HFF-Myc (cell line): Measurements from ENCODE around the gene NIPAL3.

ENCODE experiments used
- DNase-seq: peaks from one replicate; pipeline ENCODE4 v3.0.0-alpha.2; 2011; ENCODE audit warnings: low read depth; ENCODE audit errors: extremely low read depth
- H3K4me3 ChIP-seq: replicated peaks from 2 replicates; pipeline ENCODE4 v1.5.1; 2011; ENCODE audit warnings: low read depth, mild to moderate bottlenecking, control low read depth, low read length
- TF ChIP-seq, protein P1 (sequence below): IDR thresholded peaks from 2 replicates; pipeline ENCODE4 v1.5.1; 2012; ENCODE audit warnings: mild to moderate bottlenecking, low read depth, low read length, control low read depth; ENCODE audit errors: missing control alignments

The NIPAL3 gene

DNA sequence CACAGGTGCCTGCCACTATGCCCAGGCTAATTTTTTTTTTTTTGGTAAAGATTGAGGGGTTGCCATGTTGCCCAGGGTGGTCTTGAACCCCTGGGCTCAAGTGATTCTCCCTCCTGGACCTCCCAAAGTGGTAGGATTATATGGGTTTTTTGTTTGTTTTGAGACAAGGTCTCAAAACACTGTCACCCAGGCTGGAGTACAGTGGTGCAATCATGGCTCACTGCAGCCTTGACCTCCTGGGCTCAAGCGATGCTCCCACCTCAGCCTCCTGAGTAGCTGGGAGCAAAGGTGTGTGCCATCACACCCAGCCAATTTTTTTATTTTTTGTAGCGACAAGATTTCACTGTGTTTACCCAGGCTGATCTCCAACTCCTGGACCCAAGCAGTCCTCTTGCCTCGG, 78.2 kb downstream of the NIPAL3 start:
- DNase-seq: no peak
- TF ChIP-seq, protein P1, sequence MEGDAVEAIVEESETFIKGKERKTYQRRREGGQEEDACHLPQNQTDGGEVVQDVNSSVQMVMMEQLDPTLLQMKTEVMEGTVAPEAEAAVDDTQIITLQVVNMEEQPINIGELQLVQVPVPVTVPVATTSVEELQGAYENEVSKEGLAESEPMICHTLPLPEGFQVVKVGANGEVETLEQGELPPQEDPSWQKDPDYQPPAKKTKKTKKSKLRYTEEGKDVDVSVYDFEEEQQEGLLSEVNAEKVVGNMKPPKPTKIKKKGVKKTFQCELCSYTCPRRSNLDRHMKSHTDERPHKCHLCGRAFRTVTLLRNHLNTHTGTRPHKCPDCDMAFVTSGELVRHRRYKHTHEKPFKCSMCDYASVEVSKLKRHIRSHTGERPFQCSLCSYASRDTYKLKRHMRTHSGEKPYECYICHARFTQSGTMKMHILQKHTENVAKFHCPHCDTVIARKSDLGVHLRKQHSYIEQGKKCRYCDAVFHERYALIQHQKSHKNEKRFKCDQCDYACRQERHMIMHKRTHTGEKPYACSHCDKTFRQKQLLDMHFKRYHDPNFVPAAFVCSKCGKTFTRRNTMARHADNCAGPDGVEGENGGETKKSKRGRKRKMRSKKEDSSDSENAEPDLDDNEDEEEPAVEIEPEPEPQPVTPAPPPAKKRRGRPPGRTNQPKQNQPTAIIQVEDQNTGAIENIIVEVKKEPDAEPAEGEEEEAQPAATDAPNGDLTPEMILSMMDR: no peak
- no peak overlapping the region for H3K4me3 ChIP-seq

DNA sequence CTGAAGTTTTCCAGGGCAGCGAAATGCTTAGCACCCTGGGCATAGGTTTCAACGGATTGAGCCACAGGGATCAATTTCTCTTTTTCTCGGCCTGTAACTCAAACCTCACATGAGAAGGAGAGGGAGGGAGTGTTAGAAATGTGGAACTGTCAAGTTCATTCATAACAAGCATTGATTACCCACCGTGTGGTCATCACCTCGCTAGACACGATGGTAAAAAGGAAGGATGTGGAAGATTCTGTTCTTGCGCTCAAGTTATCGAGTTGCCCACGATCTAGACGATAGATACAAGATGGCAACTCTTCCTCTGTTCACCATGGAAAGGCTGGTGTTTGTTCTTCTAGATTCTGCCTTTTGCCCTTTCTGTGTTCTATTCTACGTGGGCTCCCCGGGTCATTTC, 83.0 kb downstream of the NIPAL3 start:
- TF ChIP-seq, protein P1: no peak
- no peak for DNase-seq
- no peak overlapping the region for H3K4me3 ChIP-seq

DNA sequence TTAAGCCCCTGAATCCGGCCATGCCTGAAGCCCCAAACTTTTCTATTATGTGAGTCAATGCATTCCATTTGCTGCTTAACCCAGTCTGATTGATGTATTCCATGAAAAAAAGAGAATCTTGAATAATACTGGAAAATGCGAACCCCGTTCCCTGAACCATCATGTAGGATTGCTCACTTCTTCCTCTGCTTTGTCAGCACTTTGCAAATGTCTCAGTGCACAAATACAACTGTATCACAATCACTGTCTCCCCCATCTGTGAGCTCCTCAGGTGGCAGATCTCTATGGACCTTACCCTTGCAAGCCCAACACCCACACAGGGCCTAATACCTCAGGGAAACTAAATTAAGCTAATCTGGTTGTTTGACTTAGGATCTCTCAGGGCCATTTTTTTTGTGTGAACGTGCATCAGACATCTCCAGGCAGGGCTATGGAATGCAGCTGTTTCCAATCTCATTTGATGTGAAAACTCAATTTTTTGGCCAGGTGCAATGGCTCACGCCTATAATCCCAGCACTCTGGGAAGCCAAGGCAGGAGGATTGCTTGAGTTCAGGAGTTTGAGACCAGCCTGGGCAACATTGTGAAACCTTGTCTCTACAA, 84.9 kb downstream of the NIPAL3 start:
- TF ChIP-seq, protein P1: no peak

DNA sequence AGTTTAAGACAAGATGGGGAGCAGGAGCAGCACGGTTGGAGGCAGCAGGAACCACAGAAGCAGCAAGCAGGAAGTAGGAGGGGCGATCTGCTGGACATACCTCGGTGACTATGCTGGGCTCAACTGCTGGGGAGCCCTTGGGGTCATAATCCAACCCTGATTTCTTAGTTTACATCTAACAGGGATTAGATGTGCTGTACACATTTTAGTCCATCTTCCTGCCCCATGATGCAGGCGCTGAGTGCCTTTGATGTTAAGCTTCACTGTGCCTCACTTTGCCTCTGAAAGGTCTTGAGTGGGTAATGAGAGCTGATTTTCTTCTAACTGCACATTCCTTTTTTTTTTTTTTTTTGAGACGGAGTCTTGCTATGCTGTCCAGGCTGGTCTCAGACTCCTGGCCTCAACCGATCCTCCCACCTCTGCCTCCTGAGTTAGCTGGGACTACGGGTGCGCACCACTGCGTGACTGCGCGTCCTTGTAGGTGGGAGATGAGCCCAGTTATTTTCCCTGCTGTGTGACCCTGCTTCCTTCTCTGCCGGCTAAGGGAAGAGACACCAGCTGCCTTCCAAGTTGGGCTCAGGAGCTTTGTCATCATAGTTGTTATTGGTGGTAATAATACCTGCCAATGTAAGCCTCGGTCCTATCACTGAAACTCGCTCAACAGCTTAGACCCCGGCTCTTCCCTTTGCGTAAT, 85.9 kb downstream of the NIPAL3 start:
- TF ChIP-seq, protein P1: no peak
- peak overlapping the region; percentile 64 for H3K4me3 ChIP-seq
- DNase-seq: no peak

More for the DNA sequence above, 84.9 kb downstream of the NIPAL3 start:
- no peak for DNase-seq
- no peak overlapping the region for H3K4me3 ChIP-seq

DNA sequence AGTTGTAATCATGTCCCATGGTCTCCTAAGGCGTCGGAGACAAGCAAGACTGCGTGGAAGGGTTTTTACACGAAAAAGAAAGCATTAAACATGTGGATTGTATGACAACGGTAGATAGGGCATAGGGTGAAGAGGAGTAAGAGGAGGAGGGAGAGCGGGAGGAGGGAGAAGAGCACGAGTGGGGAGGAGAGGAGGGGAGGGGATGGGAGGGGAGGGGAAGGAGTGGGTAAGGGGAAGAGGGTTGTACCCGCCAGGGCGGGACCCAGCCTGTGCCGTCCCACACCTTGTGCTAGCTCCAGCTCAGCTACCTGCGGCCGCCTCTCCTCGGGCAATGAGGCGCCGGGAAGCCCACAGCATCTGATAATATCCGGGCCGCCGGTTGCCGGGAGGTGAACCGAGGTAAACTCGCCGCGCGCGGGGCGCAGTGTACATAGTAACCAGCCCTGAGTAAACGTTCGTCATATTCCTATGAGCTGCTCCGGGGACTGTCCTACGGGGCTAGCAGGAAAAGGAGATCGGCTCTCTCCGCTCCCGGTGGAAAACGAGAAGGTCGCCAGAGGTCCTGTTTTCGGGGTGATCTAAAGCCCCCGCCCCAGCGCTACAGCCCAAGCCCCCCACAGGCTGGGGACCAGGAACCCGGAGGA, 86.6 kb downstream of the NIPAL3 start:
- TF ChIP-seq, protein P1: no peak
- DNase-seq: no peak
- peak overlapping the region; percentile 64 for H3K4me3 ChIP-seq

DNA sequence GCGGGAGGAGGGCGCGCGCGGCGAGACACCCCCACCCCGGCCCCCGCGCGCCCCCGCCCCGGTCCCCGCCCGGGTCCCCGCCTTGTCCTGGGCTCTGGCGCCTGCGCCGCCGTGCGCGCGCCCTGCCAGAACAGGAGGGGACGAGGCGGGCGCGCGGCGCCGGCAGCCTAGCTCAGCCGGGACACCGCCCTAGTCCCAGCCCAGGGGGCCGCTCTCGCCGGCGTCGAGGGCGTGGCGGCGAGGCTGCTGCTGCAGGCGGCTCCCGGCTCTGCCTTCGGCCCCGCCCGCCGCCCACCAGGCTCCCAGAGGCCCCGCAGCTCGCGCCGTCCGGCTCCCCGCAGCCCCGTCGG, 87.1 kb downstream of the NIPAL3 start, which contains the start of gene RCAN3:
Gene RCAN3, plus strand, starts transcription at position 128 of the 350 bp plus-strand sequence. CDS start 11,537 bp downstream, outside the sequence.
- DNase-seq: peak; percentile 32
- peak within 1 kb of the TSS; percentile 64 for H3K4me3 ChIP-seq
- TF ChIP-seq, protein P1: no peak
